ENCODE measurements around the gene PNMA8A. TPM values are rescaled to one million over a fixed set of nuclear protein-coding genes. Genes with fewer than 3 reads are reported as not detected.

PNMA8A gene
- total RNA-seq, 4 donors from 2014 or later, result 0.90 to 7.4 (median 3.4) TPM

DNA sequence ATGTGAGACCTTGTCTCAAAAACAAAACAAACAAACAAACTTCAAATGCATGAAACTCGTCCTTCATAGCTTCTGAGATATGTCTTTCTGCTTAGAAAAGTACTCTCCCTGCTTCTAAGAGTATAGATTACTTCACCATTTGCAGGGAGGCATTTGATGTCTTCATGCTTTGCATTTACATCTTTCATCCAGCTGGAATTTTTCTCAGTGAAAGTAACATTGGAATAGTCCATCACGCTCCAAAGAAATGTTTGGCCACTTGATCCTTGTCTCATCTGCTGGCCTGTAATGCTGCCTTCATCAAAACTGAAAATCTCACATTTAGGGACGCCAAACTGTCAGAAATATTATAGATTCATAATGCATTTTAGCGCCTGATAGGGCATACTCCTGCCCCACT lies 19.2 kb downstream of the PNMA8A start:
- no peak for DNase-seq (ENCODE audit: low spot score in 2 of 2)

DNA sequence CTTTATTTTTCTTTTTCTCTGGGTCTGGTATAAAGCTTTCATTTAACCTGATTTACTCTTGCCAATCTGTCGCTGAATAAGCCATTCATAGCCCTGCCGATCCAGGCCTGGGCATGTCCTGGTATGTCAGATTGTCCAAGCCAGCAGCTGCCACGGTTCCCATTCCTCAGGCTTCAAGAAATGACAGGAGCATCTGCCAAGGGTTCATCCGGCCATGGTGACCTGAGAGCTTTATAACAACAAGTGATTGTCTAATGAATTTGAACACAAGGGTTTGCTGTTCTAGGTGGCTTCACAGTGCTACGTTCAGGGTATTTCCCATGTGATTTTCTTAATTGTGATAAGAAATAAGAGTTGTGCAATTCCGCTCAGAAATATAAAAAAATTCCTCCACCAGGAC lies 20.0 kb downstream of the PNMA8A start:
- Histone ChIP-seq H3K27me3 (no peaks in the 10 kb centered on the region), H3K4me1 (no peaks in the 10 kb centered on the region), H3K36me3 (no peaks in the 10 kb centered on the region), H3K4me3 (no peak overlapping the region), H3K27ac (no peak overlapping the region), H3K9me3 (no peaks in the 10 kb centered on the region)
- TF ChIP-seq EP300 (IDR thresholded peaks at IDR 0.05) (no peak), POLR2A (IDR thresholded peaks at IDR 0.05) (no peak)
- TF ChIP-seq, protein P1, sequence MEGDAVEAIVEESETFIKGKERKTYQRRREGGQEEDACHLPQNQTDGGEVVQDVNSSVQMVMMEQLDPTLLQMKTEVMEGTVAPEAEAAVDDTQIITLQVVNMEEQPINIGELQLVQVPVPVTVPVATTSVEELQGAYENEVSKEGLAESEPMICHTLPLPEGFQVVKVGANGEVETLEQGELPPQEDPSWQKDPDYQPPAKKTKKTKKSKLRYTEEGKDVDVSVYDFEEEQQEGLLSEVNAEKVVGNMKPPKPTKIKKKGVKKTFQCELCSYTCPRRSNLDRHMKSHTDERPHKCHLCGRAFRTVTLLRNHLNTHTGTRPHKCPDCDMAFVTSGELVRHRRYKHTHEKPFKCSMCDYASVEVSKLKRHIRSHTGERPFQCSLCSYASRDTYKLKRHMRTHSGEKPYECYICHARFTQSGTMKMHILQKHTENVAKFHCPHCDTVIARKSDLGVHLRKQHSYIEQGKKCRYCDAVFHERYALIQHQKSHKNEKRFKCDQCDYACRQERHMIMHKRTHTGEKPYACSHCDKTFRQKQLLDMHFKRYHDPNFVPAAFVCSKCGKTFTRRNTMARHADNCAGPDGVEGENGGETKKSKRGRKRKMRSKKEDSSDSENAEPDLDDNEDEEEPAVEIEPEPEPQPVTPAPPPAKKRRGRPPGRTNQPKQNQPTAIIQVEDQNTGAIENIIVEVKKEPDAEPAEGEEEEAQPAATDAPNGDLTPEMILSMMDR (IDR thresholded peaks at IDR 0.05), result no peak
- 41 to 47% methylated on average over 6 of the region's 6 CpGs for WGBS, 2 donors
- no peak for DNase-seq (ENCODE audit: low spot score in 2 of 2)

More for the DNA sequence above, 19.2 kb downstream of the PNMA8A start:
- Histone ChIP-seq H3K36me3 (no peaks in the 10 kb centered on the region), H3K9me3 (no peaks in the 10 kb centered on the region), H3K4me3 (no peak overlapping the region), H3K27me3 (no peaks in the 10 kb centered on the region), H3K27ac (no peak overlapping the region), H3K4me1 (no peaks in the 10 kb centered on the region)
- TF ChIP-seq POLR2A (IDR thresholded peaks at IDR 0.05) (no peak), EP300 (IDR thresholded peaks at IDR 0.05) (no peak)
- TF ChIP-seq, protein P1 (IDR thresholded peaks at IDR 0.05), result no peak
- 48 to 61% methylated on average over 4 of the region's 4 CpGs for WGBS, 2 donors

DNA sequence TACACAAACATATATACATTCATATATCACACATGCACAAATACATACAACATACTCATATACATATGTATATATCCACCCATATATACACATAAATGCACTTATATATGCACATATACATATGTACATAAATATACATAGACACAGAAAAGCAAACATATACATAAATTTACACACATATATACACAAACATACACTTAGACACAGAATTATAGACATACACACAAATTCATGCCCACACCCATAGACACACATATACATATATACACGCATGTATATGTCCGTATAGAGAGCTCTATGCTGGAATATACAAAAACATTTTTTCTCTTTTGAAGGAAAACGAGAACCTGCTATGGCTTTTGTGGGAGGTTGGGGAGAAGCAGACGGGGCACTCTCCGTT lies 20.6 kb downstream of the PNMA8A start:
- no peak overlapping the region for H3K27ac ChIP-seq

DNA sequence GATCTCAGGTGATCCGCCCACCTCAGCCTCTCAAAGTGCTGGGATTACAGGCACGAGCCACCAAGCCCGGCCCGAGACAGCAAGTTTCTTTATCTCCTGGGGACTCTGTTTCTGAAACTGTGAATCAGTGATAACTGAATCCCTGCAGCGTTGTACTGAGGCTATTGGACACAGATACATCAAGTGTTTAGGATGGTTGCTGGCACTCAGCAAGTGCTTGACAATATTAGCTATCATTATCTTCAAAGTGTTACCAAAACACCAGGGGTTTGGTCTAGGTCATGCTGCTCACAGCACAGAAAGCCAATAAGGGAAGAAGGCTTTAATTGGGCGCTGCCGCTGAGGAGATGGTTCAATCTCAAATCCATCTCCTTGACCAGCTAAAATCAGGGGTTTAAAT lies 22.1 kb downstream of the PNMA8A start:
- Histone ChIP-seq H3K27me3 (peaks cover 0 to 2% of the 10 kb centered on the region in 2 donors), H3K4me3 (no peak overlapping the region), H3K4me1 (no peaks in the 10 kb centered on the region), H3K27ac (no peak overlapping the region), H3K36me3 (no peaks in the 10 kb centered on the region), H3K9me3 (no peaks in the 10 kb centered on the region)
- DNase-seq (ENCODE audit: low spot score in 2 of 2), result no peak
- TF ChIP-seq EP300 (IDR thresholded peaks at IDR 0.05) (no peak), POLR2A (IDR thresholded peaks at IDR 0.05) (no peak)
- TF ChIP-seq, protein P1 (IDR thresholded peaks at IDR 0.05), result no peak
- 62 to 71% methylated on average over 7 of the region's 7 CpGs for WGBS, 2 donors

More for the DNA sequence above, 20.6 kb downstream of the PNMA8A start:
- Histone ChIP-seq H3K36me3 (no peaks in the 10 kb centered on the region), H3K4me1 (no peaks in the 10 kb centered on the region), H3K27me3 (no peaks in the 10 kb centered on the region), H3K4me3 (no peak overlapping the region), H3K9me3 (no peaks in the 10 kb centered on the region)
- no peak for DNase-seq (ENCODE audit: low spot score in 2 of 2)
- TF ChIP-seq EP300 (IDR thresholded peaks at IDR 0.05) (no peak), POLR2A (IDR thresholded peaks at IDR 0.05) (no peak)
- TF ChIP-seq, protein P1 (IDR thresholded peaks at IDR 0.05), result no peak
- WGBS, 2 donors, result 56 to 61% methylated on average over 5 of the region's 5 CpGs

DNA sequence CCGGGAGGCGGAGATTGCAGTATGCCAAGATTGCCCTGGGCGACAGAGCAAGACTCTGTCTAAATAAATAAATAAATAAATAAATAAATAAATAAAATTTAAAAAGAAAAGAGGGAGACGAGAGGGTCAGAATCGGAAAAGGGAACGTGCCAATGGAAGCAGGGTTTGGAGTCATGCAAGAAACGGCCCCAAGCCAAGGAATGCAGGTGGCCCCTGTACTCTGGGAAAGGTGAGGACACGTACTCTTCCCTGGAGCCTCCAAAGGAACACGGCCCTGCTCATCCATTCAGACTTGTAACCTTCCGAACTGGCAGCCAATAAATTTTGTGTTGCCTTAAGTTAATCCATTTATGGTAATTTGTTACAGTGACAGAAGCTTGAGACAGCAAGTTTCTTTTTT lies 22.8 kb downstream of the PNMA8A start:
- Histone ChIP-seq H3K36me3 (no peaks in the 10 kb centered on the region), H3K4me1 (no peaks in the 10 kb centered on the region), H3K4me3 (no peak overlapping the region), H3K9me3 (no peaks in the 10 kb centered on the region), H3K27ac (no peak overlapping the region), H3K27me3 (peaks cover 0 to 2% of the 10 kb centered on the region in 2 donors)
- no peak for DNase-seq (ENCODE audit: low spot score in 2 of 2)
- TF ChIP-seq POLR2A (IDR thresholded peaks at IDR 0.05) (no peak), EP300 (IDR thresholded peaks at IDR 0.05) (no peak)
- TF ChIP-seq, protein P1 (IDR thresholded peaks at IDR 0.05), result no peak
- 84 to 93% methylated on average over 10 of the region's 10 CpGs for WGBS, 2 donors
